Body of pancreas (tissue), 4 donors: ENCODE results near the gene IL12B.

Experiments used
- CTCF ChIP-seq, 7 experiments: fragments of 450-650 bp in 4 of 7; fragments of 200-600 bp in 3 of 7; sonication (generic) in 3 of 7; IDR thresholded peaks; one replicate each; pipeline ENCODE4 v1.5.1; 2016 to 2019; ENCODE audit warnings: antibody characterized with exemption in 7 of 7
- POLR2A ChIP-seq, 3 donors: fragments of 450-650 bp; IDR thresholded peaks; one replicate each; pipeline ENCODE4 v1.6.1; 2016; ENCODE audit warnings: antibody characterized with exemption in 3 of 3, mild to moderate bottlenecking in 2 of 3

GRCh38 chr5:159269723-159270122, 60.6 kb downstream of the IL12B start:
- TF ChIP-seq CTCF (IDR thresholded peaks at IDR 0.05) (no peak), POLR2A (IDR thresholded peaks at IDR 0.05) (no peak)
